Hematopoietic multipotent progenitor cell treated with erythropoietin and hydrocortisone succinate and interleukin-3 and kit ligand, for 8 days (in vitro differentiated cells): ENCODE data around the gene NXT1.

Experiments
- DNase-seq: peaks from one replicate; pipeline ENCODE4 v3.0.0-alpha.2; 2015

Gene NXT1

GRCh38 chr20:23393996-23394775 is 43.6 kb downstream of the NXT1 start:
- DNase-seq: no peak

- no peak for DNase-seq
These were observed 46.5 kb downstream of the NXT1 start for GRCh38 chr20:23396950-23397627.

- no peak for DNase-seq
These were observed 47.4 kb downstream of the NXT1 start for GRCh38 chr20:23397961-23398360.

GRCh38 chr20:23399568-23400241 is 49.1 kb downstream of the NXT1 start:
- DNase-seq: peak; percentile 36

GRCh38 chr20:23401051-23401450 is 50.5 kb downstream of the NXT1 start:
- no peak for DNase-seq

- no peak for DNase-seq
These were observed 53.2 kb downstream of the NXT1 start for GRCh38 chr20:23403751-23404150.

- DNase-seq: no peak
These were observed 53.6 kb downstream of the NXT1 start for GRCh38 chr20:23404196-23404595.
